Testis (tissue), 3 donors: Measurements from ENCODE around the gene BOC. TPM values are rescaled to one million over a fixed set of nuclear protein-coding genes. Genes with fewer than 3 reads are reported as not detected.
A peak's percentile ranks its signal among the peaks of the same experiment; 100 is the strongest.

Experiments used
- DNase-seq: peaks from one replicate; pipeline ENCODE4 v3.0.0-alpha.2; 2019
- H3K27ac ChIP-seq, 2 donors: fragments of 200-600 bp; sonication (generic); one replicate each; pipeline ENCODE4 v1.5.1; 2019
- H3K27me3 ChIP-seq: fragments of 200-600 bp; sonication (generic); one replicate; pipeline ENCODE4 v1.5.1; 2019
- H3K36me3 ChIP-seq: fragments of 200-600 bp; sonication (generic); one replicate; pipeline ENCODE4 v1.5.1; 2017; ENCODE audit warnings: low read depth; ENCODE audit errors: missing control alignments
- H3K4me1 ChIP-seq: fragments of 200-600 bp; sonication (generic); one replicate; pipeline ENCODE4 v1.5.1; 2019
- H3K4me3 ChIP-seq, 2 donors: fragments of 200-600 bp; sonication (generic); one replicate each; pipeline ENCODE4 v1.5.1; 2017 to 2019
- H3K9me3 ChIP-seq: fragments of 200-600 bp; sonication (generic); one replicate; pipeline ENCODE4 v1.5.1; 2017
- POLR2A ChIP-seq: fragments of 450-650 bp; IDR thresholded peaks from one replicate; pipeline ENCODE4 v1.6.1; 2017; ENCODE audit warnings: antibody characterized with exemption, mild to moderate bottlenecking, moderate library complexity
- WGBS, 2 donors: methylation state at CpG; one replicate each; pipeline ENCODE4 v1.1.5; 2018; 5-methylcytosine and 5-hydroxymethylcytosine counted together
- intact Hi-C: fragments of 100-400 bp; cut with DNase I; formaldehyde crosslinking; loops from one replicate; pipeline ENCODE4 v1.15.1; 2023; ENCODE audit warnings: low total_unique reads
- polyA plus RNA-seq: library from polyadenylated mRNA; stranded (reverse); fragments of 350-450 nt; fragmentation: Illumina TruSeq; extraction: RNeasy Lipid Tissue Mini Kit (QIAGEN cat#74804); gene quantifications from one replicate; pipeline ENCODE4 v1.2.3, GENCODE V29; 2014; ENCODE audit warnings: low read depth, low replicate concordance; ENCODE audit not compliant: insufficient read depth
- total RNA-seq, 2 donors: library from RNA; depleted of rRNA; stranded (reverse); fragments of >200 nt; gene quantifications; one replicate each; pipeline ENCODE4 v1.2.3, GENCODE V29; 2016
- TF ChIP-seq, protein P1 (sequence below), 3 experiments: fragments of 450-650 bp in 2 of 3; fragments of 200-600 bp in 1 of 3; sonication (generic) in 1 of 3; IDR thresholded peaks; one replicate each; pipeline ENCODE4 v1.5.1; 2016 to 2019; ENCODE audit warnings: antibody characterized with exemption in 3 of 3, mild to moderate bottlenecking in 2 of 3, moderate library complexity in 1 of 3

Gene BOC
- total and polyA plus RNA-seq, 3 donors from 2014 or later: 24.5 to 33.6 (median 28.4) TPM

DNA sequence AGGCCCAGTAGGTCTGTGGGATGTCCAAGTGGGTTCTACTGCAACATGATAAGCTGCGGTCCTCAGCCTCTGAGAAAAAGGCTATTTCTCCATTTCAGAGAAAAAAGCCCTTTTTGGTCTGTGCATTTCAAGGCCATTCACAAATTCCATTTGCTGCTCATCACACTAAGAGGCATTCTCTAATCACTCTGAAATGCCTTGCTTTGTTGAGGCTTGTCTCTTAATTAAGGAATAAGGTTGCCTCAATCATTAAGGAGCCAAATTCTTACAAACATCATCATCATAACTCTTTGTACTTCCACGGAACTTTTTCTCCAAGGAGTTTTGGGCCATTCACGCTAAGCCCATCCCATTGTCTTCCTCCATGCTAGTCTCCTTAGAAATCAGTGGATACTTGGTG lies 74.4 kb downstream of the BOC start:
- Histone ChIP-seq H3K27me3 (no peaks in the 10 kb centered on the region), H3K4me1 (peaks cover 17% of the 10 kb centered on the region), H3K27ac (peak overlapping the region; percentile 16 to 57), H3K4me3 (no peak overlapping the region), H3K36me3 (no peaks in the 10 kb centered on the region), H3K9me3 (no peaks in the 10 kb centered on the region)
- WGBS, 2 donors: 55 to 57% methylated on average over 3 of the region's 3 CpGs
- intact Hi-C loops: no loop called here
- TF ChIP-seq, protein P1, sequence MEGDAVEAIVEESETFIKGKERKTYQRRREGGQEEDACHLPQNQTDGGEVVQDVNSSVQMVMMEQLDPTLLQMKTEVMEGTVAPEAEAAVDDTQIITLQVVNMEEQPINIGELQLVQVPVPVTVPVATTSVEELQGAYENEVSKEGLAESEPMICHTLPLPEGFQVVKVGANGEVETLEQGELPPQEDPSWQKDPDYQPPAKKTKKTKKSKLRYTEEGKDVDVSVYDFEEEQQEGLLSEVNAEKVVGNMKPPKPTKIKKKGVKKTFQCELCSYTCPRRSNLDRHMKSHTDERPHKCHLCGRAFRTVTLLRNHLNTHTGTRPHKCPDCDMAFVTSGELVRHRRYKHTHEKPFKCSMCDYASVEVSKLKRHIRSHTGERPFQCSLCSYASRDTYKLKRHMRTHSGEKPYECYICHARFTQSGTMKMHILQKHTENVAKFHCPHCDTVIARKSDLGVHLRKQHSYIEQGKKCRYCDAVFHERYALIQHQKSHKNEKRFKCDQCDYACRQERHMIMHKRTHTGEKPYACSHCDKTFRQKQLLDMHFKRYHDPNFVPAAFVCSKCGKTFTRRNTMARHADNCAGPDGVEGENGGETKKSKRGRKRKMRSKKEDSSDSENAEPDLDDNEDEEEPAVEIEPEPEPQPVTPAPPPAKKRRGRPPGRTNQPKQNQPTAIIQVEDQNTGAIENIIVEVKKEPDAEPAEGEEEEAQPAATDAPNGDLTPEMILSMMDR (IDR thresholded peaks at IDR 0.05): no peak
- no peak for TF ChIP-seq POLR2A
- no peak for DNase-seq

DNA sequence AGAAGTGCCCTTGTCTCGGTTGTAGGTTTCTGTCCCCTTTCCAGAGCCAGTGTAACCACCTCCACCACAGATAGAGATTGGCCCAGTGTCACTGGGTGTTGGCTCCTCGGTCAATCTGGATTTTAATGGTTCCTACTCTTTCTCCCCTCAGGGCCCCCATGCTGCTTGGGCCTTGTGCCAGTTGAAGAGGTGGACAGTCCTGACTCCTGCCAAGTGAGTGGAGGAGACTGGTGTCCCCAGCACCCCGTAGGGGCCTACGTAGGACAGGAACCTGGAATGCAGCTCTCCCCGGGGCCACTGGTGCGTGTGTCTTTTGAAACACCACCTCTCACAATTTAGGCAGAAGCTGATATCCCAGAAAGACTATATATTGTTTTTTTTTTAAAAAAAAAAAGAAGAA lies 75.2 kb downstream of the BOC start:
- DNase-seq: no peak
- H3K9me3 ChIP-seq: no peaks in the 10 kb centered on the region
- peak overlapping the region in 1 of 2 donors; percentile 57 for H3K27ac ChIP-seq
- no peak overlapping the region for H3K4me3 ChIP-seq
- TF ChIP-seq POLR2A: no peak
- TF ChIP-seq, protein P1 (IDR thresholded peaks at IDR 0.05): no peak
- WGBS, 2 donors: 68 to 83% methylated on average over 5 to 6 of the region's 6 CpGs
- H3K27me3 ChIP-seq: no peaks in the 10 kb centered on the region
- intact Hi-C loops: no loop called here
- H3K4me1 ChIP-seq: peaks cover 17% of the 10 kb centered on the region
- H3K36me3 ChIP-seq: no peaks in the 10 kb centered on the region

DNA sequence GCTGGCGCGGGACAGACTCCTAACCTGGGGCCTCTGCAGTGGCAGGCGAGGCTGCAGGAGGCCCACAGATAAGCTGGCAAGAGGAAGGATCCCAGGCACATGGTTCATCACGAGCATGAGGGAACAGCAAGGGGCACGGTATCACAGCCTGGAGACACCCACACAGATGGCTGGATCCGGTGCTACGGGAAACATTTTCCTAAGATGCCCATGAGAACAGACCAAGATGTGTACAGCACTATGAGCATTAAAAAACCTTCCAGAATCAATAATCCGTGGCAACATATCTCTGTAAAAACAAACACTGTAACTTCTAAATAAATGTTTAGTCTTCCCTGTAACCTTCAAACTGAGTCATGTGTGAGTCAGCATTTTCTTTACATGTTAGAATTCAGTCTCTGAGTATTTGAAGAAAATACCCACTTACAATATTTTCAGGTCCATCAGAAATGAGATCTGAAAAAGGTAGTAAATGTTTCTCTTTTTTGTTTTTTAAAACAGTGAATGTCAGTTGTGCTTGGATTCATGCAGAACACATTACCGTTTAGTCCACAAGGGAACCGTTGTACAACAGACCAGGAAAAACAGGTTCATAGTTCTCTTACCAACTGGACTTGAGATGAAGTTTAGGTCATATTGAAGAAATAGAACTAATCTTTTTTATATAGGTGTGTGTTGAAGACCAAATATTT lies 75.9 kb downstream of the BOC start:
- DNase-seq: peak; percentile 55
- Histone ChIP-seq H3K27me3 (no peaks in the 10 kb centered on the region), H3K4me3 (no peak overlapping the region), H3K9me3 (no peaks in the 10 kb centered on the region), H3K27ac (peak overlapping the region in 1 of 2 donors; percentile 52), H3K36me3 (no peaks in the 10 kb centered on the region), H3K4me1 (peaks cover 17% of the 10 kb centered on the region)
- WGBS, 2 donors: 46 to 59% methylated on average over 10 of the region's 10 CpGs
- intact Hi-C loops: no loop called here
- TF ChIP-seq, protein P1 (IDR thresholded peaks at IDR 0.05): no peak
- TF ChIP-seq POLR2A: no peak

DNA sequence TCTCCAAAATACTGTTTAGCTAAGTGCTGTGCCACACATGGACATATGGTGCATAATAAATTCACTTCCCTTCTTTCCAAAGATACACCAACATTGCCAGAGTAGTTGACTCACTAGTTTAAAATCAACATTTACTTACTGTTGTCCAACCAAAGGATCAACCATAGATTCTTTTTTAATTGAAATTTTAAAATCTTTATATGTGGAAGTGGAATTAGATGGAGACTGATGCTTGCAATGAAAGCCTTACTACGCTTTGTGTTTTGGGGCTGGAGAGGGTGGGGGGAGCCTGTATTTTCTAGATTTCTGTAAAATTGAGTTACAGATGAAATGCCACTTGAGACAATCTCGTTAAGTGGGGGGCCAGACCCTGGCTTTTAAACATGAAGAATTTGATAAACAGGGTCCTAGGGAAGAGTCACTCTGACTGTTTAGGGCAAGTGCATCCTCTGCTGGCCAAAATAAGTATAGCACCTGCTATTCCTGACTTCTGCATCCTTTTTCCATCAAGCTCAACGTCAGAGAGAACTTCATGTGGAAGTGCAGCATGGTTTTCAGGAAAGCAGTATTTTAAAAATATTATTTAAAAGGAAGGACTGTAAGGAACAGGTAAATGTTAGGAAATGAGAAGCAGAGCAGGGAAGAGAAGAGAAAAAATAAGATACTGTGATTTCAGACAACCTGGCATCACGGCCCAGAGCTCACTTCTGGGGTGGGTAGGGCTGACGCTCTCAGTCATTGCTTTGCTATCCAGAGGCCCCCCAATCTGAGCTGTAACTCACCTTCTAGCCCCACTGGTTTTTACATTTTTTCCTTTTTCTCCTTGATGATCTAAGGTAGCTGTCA lies 76.7 kb downstream of the BOC start:
- no peak for TF ChIP-seq POLR2A
- TF ChIP-seq, protein P1 (IDR thresholded peaks at IDR 0.05): peak; percentile 99 to 100 (median 100)
- peak overlapping the region in 1 of 2 donors; percentile 5 for H3K27ac ChIP-seq
- H3K27me3 ChIP-seq: no peaks in the 10 kb centered on the region
- intact Hi-C loops: no loop called here
- no peak overlapping the region for H3K4me3 ChIP-seq
- DNase-seq: peak; percentile 85
- no peaks in the 10 kb centered on the region for H3K36me3 ChIP-seq
- peaks cover 17% of the 10 kb centered on the region for H3K4me1 ChIP-seq
- no peaks in the 10 kb centered on the region for H3K9me3 ChIP-seq
- WGBS, 2 donors: 56 to 62% methylated on average over 5 of the region's 5 CpGs
